Stomach (tissue), 4 donors: ENCODE data around the gene CXXC4.

Experiments
- CTCF ChIP-seq, 7 experiments: fragments of 450-650 bp in 4 of 7; fragments of 200-600 bp in 3 of 7; sonication (generic) in 3 of 7; IDR thresholded peaks; one replicate each; pipeline ENCODE4 v1.5.1; 2016 to 2019; ENCODE audit warnings: antibody characterized with exemption in 7 of 7, control low read depth in 2 of 7, mild to moderate bottlenecking in 1 of 7
- POLR2A ChIP-seq, 4 donors: fragments of 450-650 bp; IDR thresholded peaks; one replicate each; pipeline ENCODE4 v1.6.1; 2016; ENCODE audit warnings: antibody characterized with exemption in 4 of 4, control low read depth in 2 of 4, mild to moderate bottlenecking in 1 of 4, moderate library complexity in 1 of 4
- POLR2AphosphoS5 ChIP-seq, 3 donors: sonication (generic); formaldehyde crosslinking; IDR thresholded peaks; one replicate each; pipeline ENCODE4 v1.6.1; 2016; ENCODE audit warnings: antibody characterized with exemption in 3 of 3

GRCh38 chr4:104507112-104507511 lies 12.4 kb upstream of the CXXC4 start:
- no peak for TF ChIP-seq CTCF (IDR thresholded peaks at IDR 0.05)
- no peak for TF ChIP-seq POLR2A (IDR thresholded peaks at IDR 0.05)
- TF ChIP-seq POLR2AphosphoS5 (IDR thresholded peaks at IDR 0.05) = no peak
